ENCODE data around the gene LARP1.
"Not testable (repeated sequence)": the region's sequence is repeated elsewhere in the genome, so short reads cannot be mapped to it uniquely, and the experiment has no call there.

Gene LARP1

GRCh38 chr5:154829589-154830218 lies 74.5 kb downstream of the LARP1 start:
- no peak for DNase-seq (ENCODE audit: low spot score)

DNA sequence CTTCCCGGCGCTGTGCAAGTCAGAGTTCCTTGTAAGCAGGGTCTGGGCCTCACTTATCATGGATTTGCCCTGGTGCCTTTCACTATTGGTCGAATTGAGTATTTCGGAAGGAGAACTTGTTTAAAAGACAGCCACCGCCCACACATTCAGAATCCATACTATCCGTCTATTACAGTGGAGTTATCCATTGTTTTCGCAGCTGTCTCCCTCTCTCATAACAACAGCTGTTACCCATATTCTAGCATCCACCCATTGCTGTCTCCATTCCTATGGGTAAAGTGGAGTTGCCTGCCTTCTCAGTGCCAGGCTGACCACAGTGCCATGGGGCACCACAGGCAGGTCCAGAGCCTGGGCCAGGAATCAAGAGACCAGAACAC lies 75.0 kb downstream of the LARP1 start:
- DNase-seq (ENCODE audit: low spot score) = no peak

GRCh38 chr5:154830596-154830995 lies 75.4 kb downstream of the LARP1 start:
- no peak for DNase-seq (ENCODE audit: low spot score)

- no peak for DNase-seq (ENCODE audit: low spot score)
Measured at GRCh38 chr5:154831451-154831850, 76.3 kb downstream of the LARP1 start.

DNA sequence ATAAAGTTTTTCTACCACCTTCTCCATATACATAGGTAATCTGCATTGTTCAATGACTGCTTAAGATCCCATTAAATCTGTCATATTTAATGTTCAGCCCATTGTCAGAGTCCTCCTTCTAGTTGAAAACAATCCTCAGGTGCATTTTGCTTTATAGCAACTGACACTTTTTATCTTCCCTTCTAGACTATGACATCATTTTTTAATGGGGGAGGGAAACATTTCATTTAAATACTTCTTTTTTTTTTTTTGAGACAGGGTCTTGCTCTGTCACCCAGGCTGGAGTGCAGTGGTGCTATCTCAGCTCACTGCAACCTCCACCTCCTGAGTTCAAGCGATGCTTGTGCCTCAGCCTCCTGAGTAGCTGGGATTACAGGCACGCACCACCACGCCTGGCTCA lies 77.6 kb downstream of the LARP1 start:
- not testable (repeated sequence) for DNase-seq (ENCODE audit: low spot score)

GRCh38 chr5:154834053-154834452 lies 78.9 kb downstream of the LARP1 start:
- no peak for DNase-seq (ENCODE audit: low spot score)

GRCh38 chr5:154835701-154836052 lies 80.5 kb downstream of the LARP1 start:
- not testable (repeated sequence) for DNase-seq (ENCODE audit: low spot score)

DNA sequence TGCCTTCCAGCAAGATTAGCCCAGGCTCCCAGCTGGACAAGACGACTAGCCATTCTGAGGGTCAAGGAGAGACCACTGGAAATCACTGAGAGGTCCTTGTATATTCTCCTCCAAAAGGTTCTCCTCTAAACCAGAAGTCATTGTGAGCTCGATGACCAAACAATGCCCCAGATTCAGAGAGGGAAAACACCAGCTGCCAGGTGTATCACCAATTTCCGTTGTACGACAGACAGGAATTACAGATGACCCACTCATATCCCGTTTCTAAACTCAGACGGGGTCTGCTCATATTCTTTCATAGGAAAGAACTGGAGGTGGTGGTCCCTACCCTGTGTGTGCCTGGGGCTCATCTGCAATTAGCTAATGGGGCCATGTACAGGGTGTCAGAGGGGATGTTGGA lies 81.0 kb downstream of the LARP1 start:
- no peak for DNase-seq (ENCODE audit: low spot score)

DNA sequence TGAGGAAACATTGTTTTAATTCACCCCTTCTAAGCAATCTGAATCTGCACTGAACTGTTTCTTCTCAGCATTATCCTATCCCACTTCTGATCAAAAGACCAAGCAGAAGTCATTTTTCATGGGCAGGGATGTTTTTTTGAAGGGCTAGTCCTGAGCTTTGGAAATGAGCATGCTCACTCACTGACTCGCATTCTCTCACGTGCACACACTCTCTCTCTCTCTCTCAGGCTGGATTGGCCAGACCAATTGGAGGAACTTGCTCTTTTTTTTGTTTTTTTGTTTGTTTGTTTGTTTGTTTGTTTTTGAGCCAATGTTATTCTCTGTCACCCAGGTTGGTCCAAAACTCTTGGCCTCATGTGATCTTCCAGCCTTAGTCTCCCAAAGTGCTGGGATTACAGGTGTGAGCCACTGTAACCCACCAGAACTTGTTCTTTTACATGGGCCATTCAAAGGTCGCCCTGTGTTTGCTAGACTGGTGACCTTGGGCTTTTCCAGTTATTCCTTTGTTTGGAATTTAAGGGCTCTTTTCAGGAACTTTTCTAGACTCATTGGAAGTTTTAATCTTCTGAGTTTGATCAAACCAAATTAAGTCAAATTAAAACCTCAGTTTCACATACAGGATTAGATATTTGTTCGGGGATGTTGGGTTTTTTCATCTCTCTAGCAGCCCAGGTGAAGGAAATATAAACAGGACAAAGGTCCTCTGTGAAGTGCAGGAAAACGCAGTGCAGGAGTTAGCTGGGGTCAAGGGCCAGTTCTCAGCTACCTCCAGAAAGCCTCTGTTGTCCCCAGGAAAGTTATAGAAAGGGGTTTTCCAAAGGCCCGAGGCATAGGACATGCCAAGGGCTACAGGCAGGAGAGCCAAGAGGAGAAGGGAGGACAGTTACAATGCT lies 82.1 kb downstream of the LARP1 start:
- DNase-seq (ENCODE audit: low spot score) = no peak

DNA sequence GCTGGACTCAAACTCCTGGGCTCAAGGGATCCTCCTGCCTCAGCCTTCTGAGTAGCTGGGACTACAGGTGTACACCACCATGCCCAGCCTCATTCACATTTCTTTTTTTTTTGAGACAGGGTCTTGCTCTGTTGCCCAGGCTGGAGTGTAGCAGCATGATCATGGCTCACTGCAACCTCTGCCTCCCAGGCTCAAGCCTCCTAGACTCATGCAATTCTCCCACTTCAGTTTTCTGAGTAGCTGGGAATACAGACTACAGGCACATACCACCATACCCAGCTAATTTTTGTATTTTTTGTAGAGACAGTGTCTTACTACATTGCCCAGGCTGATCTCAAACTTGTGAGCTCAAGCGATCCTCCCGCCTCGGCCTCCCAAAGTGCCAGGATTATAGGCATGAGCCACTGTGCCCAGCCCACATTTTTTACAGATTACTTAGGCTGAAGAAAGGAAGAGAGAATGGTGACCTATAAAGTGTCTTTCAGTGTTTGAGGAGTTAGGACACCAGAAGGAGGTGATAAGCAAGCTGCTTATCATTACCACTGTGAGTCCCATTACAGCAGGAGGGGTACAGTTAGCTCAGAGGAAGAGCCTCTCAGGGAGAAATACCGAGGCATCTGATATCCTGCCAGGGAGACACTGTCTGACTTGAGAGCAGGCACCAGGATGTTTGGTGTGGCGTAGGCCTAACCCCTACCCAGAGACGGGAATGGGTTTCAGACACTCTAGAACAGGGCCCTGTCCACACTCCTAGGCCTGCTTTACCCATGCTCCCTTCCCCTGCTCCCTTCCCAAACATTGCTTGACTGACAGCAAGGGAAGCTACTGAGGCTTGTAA lies 85.5 kb downstream of the LARP1 start:
- DNase-seq (ENCODE audit: low spot score) = no peak

DNA sequence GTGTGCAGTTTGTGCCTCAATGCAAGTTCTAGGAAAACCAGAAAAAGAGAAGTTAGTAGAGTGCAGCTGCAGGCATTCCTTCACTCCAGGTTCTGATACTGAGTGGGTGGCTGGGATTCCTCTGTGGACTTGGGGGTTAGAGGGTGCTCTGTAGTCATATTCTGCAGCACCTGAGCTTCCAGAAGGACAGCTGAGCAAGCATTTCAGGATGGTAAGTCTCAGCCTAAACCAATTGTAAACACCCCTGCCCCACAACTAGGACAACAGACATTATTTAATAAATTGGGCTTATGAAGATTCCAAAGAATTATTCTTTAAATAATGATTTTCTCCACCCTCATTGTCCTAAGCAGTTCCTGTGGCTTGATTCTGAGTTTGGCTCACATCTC lies 86.1 kb downstream of the LARP1 start:
- DNase-seq (ENCODE audit: low spot score) = no peak

DNA sequence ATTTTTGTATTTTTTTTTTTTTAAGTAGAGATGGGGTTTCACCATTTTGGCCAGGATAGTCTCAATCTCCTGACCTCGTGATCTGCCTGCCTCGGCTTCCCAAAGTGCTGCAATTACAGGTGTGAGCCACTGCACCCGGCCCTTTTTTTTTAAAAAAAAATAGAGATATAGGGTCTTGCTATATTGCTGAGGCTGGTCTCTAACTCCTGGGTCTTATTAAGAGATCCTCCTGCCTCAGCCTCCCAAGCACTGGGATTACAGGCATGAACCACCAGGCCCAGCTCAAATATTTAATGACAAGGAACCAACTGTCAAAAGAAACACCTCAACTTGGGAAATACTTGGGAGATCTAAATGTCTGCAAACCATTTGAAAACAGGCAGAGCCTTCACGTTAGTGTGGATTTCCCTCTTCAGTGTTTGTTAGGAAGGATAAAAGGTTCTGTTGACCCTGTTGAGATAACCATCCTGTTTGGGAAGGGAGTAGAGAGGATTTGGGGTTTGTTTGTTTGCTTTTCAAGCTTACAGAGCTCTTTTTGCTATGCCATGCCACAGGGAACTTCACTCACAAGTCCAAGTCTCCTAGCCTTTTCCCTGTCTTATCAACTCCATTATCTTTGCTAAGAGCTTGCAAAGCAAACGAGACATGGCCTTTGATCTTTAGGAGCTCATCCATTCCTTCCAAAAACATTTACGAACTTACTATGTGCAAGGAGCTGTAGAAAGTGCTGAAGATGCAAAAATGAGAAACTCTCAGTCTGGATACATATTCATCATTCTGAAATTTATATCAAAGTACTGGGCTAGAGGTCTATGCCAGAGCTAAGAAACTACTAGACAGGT lies 87.7 kb downstream of the LARP1 start:
- DNase-seq (ENCODE audit: low spot score) = no peak

DNA sequence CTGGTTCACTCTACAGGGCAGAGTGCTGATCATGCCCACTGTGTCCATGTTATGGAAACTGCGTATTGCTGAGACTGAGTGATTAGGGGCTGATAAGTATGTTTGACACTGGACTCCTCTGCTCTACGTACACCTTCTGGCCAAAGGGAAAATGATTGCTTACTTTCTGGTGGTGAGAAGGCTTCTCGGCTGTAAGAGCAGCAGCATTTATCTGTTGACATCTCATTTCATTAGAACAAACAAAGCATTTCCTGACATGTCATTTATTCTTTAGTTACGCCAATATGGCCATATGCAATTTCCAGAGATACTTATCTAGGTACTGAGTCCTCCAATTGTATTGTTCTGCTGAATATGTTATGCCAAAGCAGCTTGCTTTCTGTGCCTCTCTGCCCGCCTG lies 89.6 kb downstream of the LARP1 start:
- DNase-seq (ENCODE audit: low spot score) = no peak

DNA sequence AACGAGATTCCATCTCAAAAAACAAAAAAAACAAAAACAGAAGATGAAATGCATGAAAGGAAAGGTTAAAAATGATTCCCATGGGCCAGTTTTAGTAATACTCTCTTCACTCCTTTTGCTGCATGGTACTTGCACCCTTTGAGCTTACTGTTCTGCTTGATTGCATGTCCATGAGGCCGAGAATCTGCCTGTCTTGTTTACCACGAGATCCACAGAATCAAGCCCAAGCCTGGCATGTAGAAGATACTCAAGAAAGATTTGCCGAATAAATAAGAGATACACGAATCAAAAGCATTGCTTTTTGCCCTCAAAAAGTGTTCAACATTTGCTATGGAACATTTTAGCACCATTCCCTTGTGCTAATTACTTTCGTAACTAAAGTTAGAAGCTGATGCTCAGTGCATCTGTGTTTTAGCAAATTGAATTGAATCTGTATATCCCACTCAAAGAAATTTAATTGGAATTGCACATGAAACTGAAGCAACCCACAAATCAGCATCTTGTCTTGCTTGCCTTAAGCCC lies 94.1 kb downstream of the LARP1 start:
- DNase-seq (ENCODE audit: low spot score) = no peak

DNA sequence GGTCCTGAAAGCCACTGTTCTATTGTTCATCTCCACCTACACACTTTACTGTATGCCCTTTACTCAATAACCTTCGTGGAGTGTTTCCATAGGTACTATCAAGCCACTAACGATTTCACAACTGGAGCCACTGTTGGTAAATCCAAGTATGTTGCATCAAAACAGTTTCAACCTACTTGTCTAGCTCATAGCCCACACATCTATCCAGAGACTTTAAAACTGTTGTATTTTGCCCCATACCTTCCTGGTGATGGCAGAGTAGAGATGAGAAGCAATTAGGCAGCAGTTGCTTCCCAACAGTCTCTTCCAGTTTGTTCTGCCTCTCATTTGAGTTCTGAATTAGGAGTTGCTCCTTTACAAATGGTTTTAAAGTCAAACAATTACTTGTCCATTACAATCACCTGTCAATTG lies 94.6 kb downstream of the LARP1 start:
- DNase-seq (ENCODE audit: low spot score) = no peak

- DNase-seq (ENCODE audit: low spot score) = peak; percentile 16
Measured at GRCh38 chr5:154850255-154851062, 95.3 kb downstream of the LARP1 start, which contains the start of gene FAXDC2. FAXDC2 (minus strand) TSS chr5:154850603; CDS start chr5:154838178, 12,425 bp downstream.

DNA sequence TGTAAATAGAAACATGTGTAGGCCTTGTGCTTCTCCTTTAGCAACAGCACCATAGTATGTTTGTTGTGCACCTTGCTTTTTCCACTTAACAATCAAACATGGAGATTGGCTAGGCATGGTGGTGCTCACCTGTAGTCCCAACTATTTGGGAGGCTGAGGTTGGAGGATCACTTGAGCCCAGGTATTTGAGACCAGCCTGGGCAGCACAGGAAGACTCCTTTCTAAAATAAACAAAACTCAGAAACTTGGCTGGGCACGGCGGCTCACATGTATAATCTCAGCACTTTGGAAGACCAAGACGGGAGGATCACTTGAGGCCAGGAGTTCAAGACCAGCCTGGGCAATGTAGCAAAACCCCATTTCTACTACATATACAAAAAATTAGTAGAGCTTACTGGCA lies 96.2 kb downstream of the LARP1 start:
- DNase-seq (ENCODE audit: low spot score) = no peak

GRCh38 chr5:154857530-154858296 lies 102.5 kb downstream of the LARP1 start:
- peak; percentile 94 for DNase-seq (ENCODE audit: low spot score)

DNA sequence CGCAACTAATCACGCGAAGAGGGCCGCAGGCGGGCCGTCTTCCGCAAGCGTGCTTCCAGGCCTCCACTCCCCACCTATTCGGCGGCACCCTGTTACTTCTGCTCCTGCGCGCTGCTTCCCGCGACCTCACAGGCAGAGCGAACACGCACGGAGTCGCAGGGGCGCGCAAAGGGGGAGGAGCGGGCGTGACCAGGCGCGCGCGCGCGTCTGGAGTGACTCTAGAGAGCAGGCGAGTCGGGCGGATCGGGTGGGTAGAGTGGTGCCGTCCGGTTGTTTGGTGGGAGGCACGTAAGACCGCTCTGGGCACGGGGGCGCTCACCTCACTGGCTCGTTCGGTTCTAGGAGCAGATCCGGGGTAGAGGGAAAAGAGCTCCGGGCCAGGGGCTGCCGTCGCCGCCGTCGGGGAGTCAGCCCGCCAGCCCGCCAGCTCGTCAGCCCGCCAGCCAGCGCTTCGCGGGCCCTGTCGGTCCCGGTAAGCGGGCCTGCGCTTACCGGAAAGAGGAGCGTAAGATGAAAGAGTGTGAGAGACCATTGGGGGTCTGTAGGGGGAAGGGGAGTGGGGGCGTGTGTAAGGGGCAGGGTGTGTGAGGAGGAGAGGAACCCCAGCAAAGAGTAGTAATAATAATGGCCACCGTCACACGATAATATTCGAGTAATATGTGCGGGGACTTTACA lies 103.3 kb downstream of the LARP1 start, which contains the start of gene CNOT8:
Gene CNOT8 (plus strand): TSS at position 331 of the 675 bp plus-strand sequence. CDS start 4,652 bp downstream, outside the sequence.
- DNase-seq (ENCODE audit: low spot score) = peak; percentile 94

All from kidney capillary endothelial cell (primary cell).